Measurements from ENCODE around the gene DACH2. TPM values are rescaled to one million over a fixed set of nuclear protein-coding genes. Genes with fewer than 3 reads are reported as not detected.

The DACH2 gene
- polyA plus RNA-seq, 3 donors = 23.8 to 28.2 (median 25.8) TPM

- no peak for DNase-seq (ENCODE audit: low read depth in 3 of 3, low spot score in 2 of 3)
Observed at GRCh38 chrX:86724277-86724676, 576.0 kb downstream of the DACH2 start.

GRCh38 chrX:86747091-86747490 lies 598.8 kb downstream of the DACH2 start:
- DNase-seq (ENCODE audit: low read depth in 3 of 3, low spot score in 2 of 3) = no peak

- DNase-seq (ENCODE audit: low read depth in 3 of 3, low spot score in 2 of 3) = no peak
Observed at GRCh38 chrX:86805241-86805640, 657.0 kb downstream of the DACH2 start.

- peak in 1 of 3 donors; percentile 1 for DNase-seq (ENCODE audit: low read depth in 3 of 3, low spot score in 2 of 3)
Observed at GRCh38 chrX:86806786-86807185, 658.5 kb downstream of the DACH2 start.

- no peak for DNase-seq (ENCODE audit: low read depth in 3 of 3, low spot score in 2 of 3)
Observed at GRCh38 chrX:86809651-86810050, 661.4 kb downstream of the DACH2 start.

GRCh38 chrX:86829786-86830185 lies 681.5 kb downstream of the DACH2 start:
- DNase-seq (ENCODE audit: low read depth in 3 of 3, low spot score in 2 of 3) = no peak

GRCh38 chrX:86830685-86831084 lies 682.4 kb downstream of the DACH2 start:
- DNase-seq (ENCODE audit: low read depth in 3 of 3, low spot score in 2 of 3) = no peak

GRCh38 chrX:86845101-86845500 lies 696.9 kb downstream of the DACH2 start:
- no peak for DNase-seq (ENCODE audit: low read depth in 3 of 3, low spot score in 2 of 3)

Other genes with a start within 250 kb of the DACH2 start
- 10 to 100 TPM; 29.3 to 30.8 (median 30.4) TPM for gene CHM, start 100.9 kb upstream of the DACH2 start, polyA plus RNA-seq (ENCODE audit: insufficient read length in 3 of 3)